ENCODE results near the gene PAX7. TPM values are rescaled to one million over a fixed set of nuclear protein-coding genes. Genes with fewer than 3 reads are reported as not detected.
A peak's percentile ranks its signal among the peaks of the same experiment; 100 is the strongest.

Gene PAX7
- 0.09 and 0.15 TPM in 2 replicates for total RNA-seq (2021)
- long read RNA-seq, result 0 reads

DNA sequence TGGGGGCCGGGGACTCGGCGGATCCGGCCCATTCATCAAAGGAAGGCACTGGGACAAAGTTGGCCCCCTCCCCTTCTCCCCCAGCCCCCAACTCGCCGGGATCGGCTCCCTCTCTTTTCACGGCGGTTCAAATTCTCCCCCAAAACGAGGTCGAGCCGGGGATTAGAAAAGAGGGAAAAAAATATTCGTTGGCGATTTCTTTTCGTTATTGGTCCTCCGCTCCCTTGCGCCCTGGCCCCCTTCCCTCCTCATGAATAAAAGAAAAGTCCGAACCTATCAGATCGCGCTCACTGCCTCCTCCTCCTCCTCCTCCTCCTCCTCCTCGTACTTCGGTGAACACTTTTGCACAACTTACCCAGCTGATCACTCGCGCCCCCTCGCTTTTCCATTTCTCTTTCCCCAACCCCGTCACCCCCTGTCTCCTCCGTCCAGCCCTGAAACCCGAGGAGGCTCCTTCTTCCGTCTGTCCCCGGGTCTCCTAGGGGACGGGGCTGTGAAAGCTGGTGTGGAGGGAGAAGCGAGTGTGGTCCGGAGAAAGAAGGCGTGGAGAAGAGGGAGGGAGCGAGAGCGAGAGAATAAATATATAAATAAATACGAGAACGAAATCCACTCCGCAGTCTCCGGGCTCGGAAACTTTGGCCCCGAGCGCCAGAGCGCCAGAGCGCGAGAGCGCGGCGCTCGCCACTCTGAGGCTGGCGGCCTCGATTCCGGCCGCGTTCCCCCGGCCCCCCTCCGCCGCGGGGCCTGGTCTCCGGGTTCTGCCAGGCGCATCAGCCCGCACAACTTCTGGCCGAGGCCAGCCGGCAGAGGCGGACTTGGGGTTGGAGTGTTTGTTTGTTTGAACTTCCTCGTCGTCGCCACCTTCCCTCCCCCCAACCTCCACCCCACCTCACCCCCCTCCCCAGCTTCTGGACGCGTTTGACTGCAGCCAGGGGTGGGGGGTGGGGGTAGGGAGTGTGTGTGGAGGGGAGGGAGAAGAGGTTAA is at the start of gene PAX7:
Gene PAX7, plus strand, starts transcription at position 336 of the 985 bp plus-strand sequence. CDS start 758 bp downstream, outside the sequence.
- Mint-ChIP-seq H3K36me3 (ENCODE audit: insufficient read depth in 1 of 3, low read depth in 3 of 3) (no peaks in the 10 kb centered on the region; a peak in 1 of 7 replicates), H3K27me3 (ENCODE audit: low read depth) (peaks cover 100% of the 10 kb centered on the region), H3K27ac (peak within 1 kb of the TSS in 1 of 3 experiments; percentile 72; a peak in 2 of 7 replicates), H3K4me3 (peak within 1 kb of the TSS; percentile 59 to 89), H3K4me1 (peaks cover 45 to 81% of the 10 kb centered on the region in 2 experiments), H3K9me3 (peaks cover 3 to 10% of the 10 kb centered on the region in 2 experiments; a peak in 4 of 5 replicates)
- peaks cover 3% of the 10 kb centered on the region for H3K4me1 ChIP-seq (ENCODE audit: insufficient read depth, low read length)
- H2AK5ac ChIP-seq (ENCODE audit: insufficient read length, low read length), result no peak within 1 kb of the TSS
- H3K23me2 ChIP-seq (ENCODE audit: insufficient read length, low read depth, low read length, poor library complexity, severe bottlenecking), result peaks cover 14% of the 10 kb centered on the region
- H2AFZ ChIP-seq (ENCODE audit: low read length), result no peak within 1 kb of the TSS
- H3K9ac ChIP-seq (ENCODE audit: extremely low read depth, insufficient read length, low read length), result no peak within 1 kb of the TSS
- peaks cover 3% of the 10 kb centered on the region for H4K20me1 ChIP-seq (ENCODE audit: control insufficient read depth, insufficient read depth, insufficient read length)
- H3K18ac ChIP-seq (ENCODE audit: insufficient read length, low read depth, low read length), result no peak within 1 kb of the TSS
- H4K8ac ChIP-seq (replicated peaks; ENCODE audit: insufficient read length, low read depth, low read length), result no peak within 1 kb of the TSS
- H2BK12ac ChIP-seq (ENCODE audit: insufficient read length, low read depth, low read length), result no peak within 1 kb of the TSS
- no peaks in the 10 kb centered on the region for H3K9me3 ChIP-seq (ENCODE audit: control insufficient read depth, low read depth, low read length)
- H4K91ac ChIP-seq (ENCODE audit: insufficient read length, low read depth, low read length), result no peak within 1 kb of the TSS
- no peak within 1 kb of the TSS for H2BK5ac ChIP-seq (ENCODE audit: insufficient read length, low read length)
- no peak for TF ChIP-seq CTCF (conservative IDR thresholded peaks at IDR 0.05)
- H3K79me1 ChIP-seq (ENCODE audit: insufficient read depth, low read depth, low read length, poor library complexity, severe bottlenecking), result no peaks in the 10 kb centered on the region
- no peak within 1 kb of the TSS for H3K56ac ChIP-seq (ENCODE audit: insufficient read length, low read depth, low read length)
- no peak within 1 kb of the TSS for H2BK20ac ChIP-seq (ENCODE audit: low read depth, low read length, poor library complexity, severe bottlenecking)
- no peak within 1 kb of the TSS for H3K14ac ChIP-seq (ENCODE audit: insufficient read depth, low read length)
- H2BK120ac ChIP-seq (ENCODE audit: low read depth, low read length, poor library complexity, severe bottlenecking), result no peak within 1 kb of the TSS
- no peaks in the 10 kb centered on the region for H3K79me2 ChIP-seq (ENCODE audit: insufficient read depth, low read length)
- no CpG with 5 or more reads among the region's 70 CpGs for WGBS (ENCODE audit: extremely low coverage, insufficient read length, low lambda C conversion rate)
- no peak within 1 kb of the TSS for H3T11ph ChIP-seq (ENCODE audit: low read length)
- DNase-seq, result peak; percentile 93
- H3K4ac ChIP-seq (ENCODE audit: low read depth, low read length), result no peak within 1 kb of the TSS
- no peak within 1 kb of the TSS for H3K27ac ChIP-seq (ENCODE audit: insufficient read length, low read depth, low read length)
- no peak within 1 kb of the TSS for H3K23ac ChIP-seq (ENCODE audit: insufficient read length, low read depth, low read length)
- no peak within 1 kb of the TSS for H4K5ac ChIP-seq (ENCODE audit: insufficient read length, low read depth, low read length)
- H2BK15ac ChIP-seq (ENCODE audit: low read depth, low read length), result no peak within 1 kb of the TSS
- peaks cover 81% of the 10 kb centered on the region for H3K27me3 ChIP-seq (ENCODE audit: insufficient read depth, low read length)
- H3K4me2 ChIP-seq (ENCODE audit: insufficient read depth, insufficient read length, low read length), result peak within 1 kb of the TSS; percentile 73

All from H9 (cell line).